K562 (cell line): ENCODE measurements around the gene MKLN1. TPM values are rescaled to one million over a fixed set of nuclear protein-coding genes. Genes with fewer than 3 reads are reported as not detected.

Experiments
- ATAC-seq: fragments of 200-7000 bp; cut with Tn5 transposase; 3 replicates; pipeline ENCODE4 v1.9.1; 2020; ENCODE audit warnings: moderate library complexity
- BruUV-seq: library from RNA; stranded (reverse); fragments of 400-500 nt; replicated peaks from 2 replicates; lab custom pipeline; 2021; lab: Mats Ljungman, UMichigan
- CTCF ChIA-PET: fragments of 300-600 bp; formaldehyde crosslinking; extraction: SDS; loops from one replicate; lab custom pipeline; 2021; ENCODE audit warnings: low intra/inter-chr PET ratio; lab: Yijun Ruan, JAX
- POLR2A ChIA-PET: fragments of 300-600, 350-650 bp; sonication (Branson Sonifier 250); formaldehyde crosslinking; extraction: SDS; loops from one replicate; lab custom pipeline; 2021; ENCODE audit warnings: antibody characterized with exemption, inconsistent platforms; lab: Yijun Ruan, JAX
- DNase-seq, 4 experiments: peaks; one replicate each; pipeline versions ENCODE4 v3.0.0 to v3.0.0-alpha.2; 2011 to 2018; ENCODE audit warnings: low spot score in 3 of 4, mixed read lengths in 3 of 4; ENCODE audit errors: extremely low read depth in 1 of 4
- FAIRE-seq: peaks from 2 replicates; lab custom pipeline; 2011; peaks lifted over from hg19 to GRCh38; lab: Jason Lieb, UNC
- H2AFZ ChIP-seq: 2 replicates; pipeline ENCODE4 v1.6.0; 2011; ENCODE audit warnings: low read depth, low read length, control low read depth, inconsistent platforms
- H3K27ac ChIP-seq: fragments of 200-600 bp; 3 replicates; pipeline ENCODE4 v1.8.0; 2011; ENCODE audit warnings: low read depth, mild to moderate bottlenecking, control low read depth, inconsistent platforms, low read length, moderate library complexity, mixed read lengths; ENCODE audit errors: extremely low read depth
- H3K27me3 ChIP-seq, 2 experiments: fragments of 300-600 bp in 1 of 2; 2 replicates in 1 of 2; 3 replicates in 1 of 2; pipeline versions ENCODE4 v1.6.0 to v1.8.0; 2011; ENCODE audit warnings: inconsistent platforms in 2 of 2, low read length in 2 of 2, mild to moderate bottlenecking in 1 of 2, mixed read lengths in 1 of 2, moderate library complexity in 1 of 2; ENCODE audit not compliant: control insufficient read depth in 2 of 2, insufficient read depth in 2 of 2
- H3K36me3 ChIP-seq: fragments of 300-600 bp; 3 replicates; pipeline ENCODE4 v1.8.0; 2011; ENCODE audit warnings: mild to moderate bottlenecking, low read length, inconsistent platforms; ENCODE audit not compliant: control insufficient read depth, insufficient read depth
- H3K4me1 ChIP-seq, 2 experiments: fragments of 200-600 bp in 1 of 2; replicated peaks in 1 of 2; 2 replicates in 1 of 2; 3 replicates in 1 of 2; pipeline versions ENCODE4 v1.5.1 to v1.8.0; 2011; ENCODE audit warnings: inconsistent platforms in 2 of 2, low read length in 2 of 2, mild to moderate bottlenecking in 1 of 2, mixed read lengths in 1 of 2, moderate library complexity in 1 of 2; ENCODE audit not compliant: control insufficient read depth in 2 of 2, insufficient read depth in 2 of 2
- H3K4me2 ChIP-seq: 2 replicates; pipeline ENCODE4 v1.6.1; 2011; ENCODE audit warnings: low read length, control low read depth, inconsistent platforms, mixed read lengths; ENCODE audit not compliant: insufficient read depth
- H3K4me3 ChIP-seq: fragments of 200-600 bp; sonication (generic), shearing (Covaris generic); 2 replicates; pipeline ENCODE4 v1.5.1; 2016; ENCODE audit warnings: control low read depth, inconsistent platforms
- H3K79me2 ChIP-seq: fragments of 200-600 bp; 3 replicates; pipeline ENCODE4 v1.8.0; 2011; ENCODE audit warnings: low read length, inconsistent platforms; ENCODE audit not compliant: control insufficient read depth, insufficient read depth
- H3K9ac ChIP-seq, 2 experiments: 2 replicates each; pipeline versions ENCODE4 v1.6.0 to v1.6.1; 2011; ENCODE audit warnings: low read depth in 2 of 2, low read length in 2 of 2, control low read depth in 1 of 2, inconsistent platforms in 1 of 2, mild to moderate bottlenecking in 1 of 2, mixed read lengths in 1 of 2; ENCODE audit not compliant: insufficient read depth in 1 of 2
- H3K9me1 ChIP-seq: one replicate; pipeline ENCODE4 v1.6.0; 2011; ENCODE audit warnings: inconsistent platforms, mild to moderate bottlenecking, low read length, moderate library complexity; ENCODE audit not compliant: control insufficient read depth, insufficient read depth
- H3K9me3 ChIP-seq: replicated peaks from 2 replicates; pipeline ENCODE4 v1.5.1; 2011; ENCODE audit warnings: low read depth, low read length, inconsistent platforms; ENCODE audit not compliant: control insufficient read depth, insufficient read depth
- H4K20me1 ChIP-seq: replicated peaks from 2 replicates; pipeline ENCODE4 v1.6.1; 2011; ENCODE audit warnings: low read length, inconsistent platforms, mixed read lengths; ENCODE audit not compliant: control insufficient read depth, insufficient read depth
- BCOR ChIP-seq: fragments of 450-650 bp; IDR thresholded peaks from 2 replicates; pipeline ENCODE4 v1.6.1; 2016
- C11orf30 ChIP-seq: fragments of 450-650 bp; IDR thresholded peaks from 2 replicates; pipeline ENCODE4 v1.6.1; 2016; ENCODE audit warnings: low read depth, mild to moderate bottlenecking
- FOSL1 ChIP-seq: fragments of 200-800 bp; sonication (Bioruptor generic); conservative IDR thresholded peaks from 2 replicates; pipeline ENCODE4 v1.6.1; 2016; ENCODE audit warnings: missing genetic modification characterization, missing compliant biosample characterization
- HINFP ChIP-seq: fragments of 450-650 bp; conservative IDR thresholded peaks from 2 replicates; pipeline ENCODE4 v1.6.1; 2016; ENCODE audit warnings: missing genetic modification characterization, low read depth, mild to moderate bottlenecking, control low read depth, missing compliant biosample characterization
- MAFG ChIP-seq: fragments of 450-650 bp; conservative IDR thresholded peaks from 2 replicates; pipeline ENCODE4 v1.6.1; 2016; ENCODE audit warnings: missing genetic modification characterization, missing compliant biosample characterization
- NR4A1 ChIP-seq, 2 experiments: fragments of 250-450 bp in 1 of 2; fragments of 450-650 bp in 1 of 2; sonication (Bioruptor Pico) in 1 of 2; IDR thresholded peaks; 2 replicates each; pipeline versions ENCODE4 v1.4.0 to v1.6.1; 2016 to 2020; ENCODE audit warnings: mild to moderate bottlenecking in 2 of 2, missing compliant biosample characterization in 1 of 2, missing genetic modification characterization in 1 of 2, moderate library complexity in 1 of 2
- SAFB2 ChIP-seq: fragments of 200-400 bp; formaldehyde crosslinking; IDR thresholded peaks from 2 replicates; pipeline ENCODE4 v1.6.1; 2018; ENCODE audit warnings: borderline replicate concordance, low read length, low read depth, moderate library complexity; ENCODE audit not compliant: severe bottlenecking
- SMARCE1 ChIP-seq: fragments of 450-650 bp; IDR thresholded peaks from 2 replicates; pipeline ENCODE4 v1.7.1; 2016; ENCODE audit warnings: mild to moderate bottlenecking
- TEAD1 ChIP-seq, 2 experiments: fragments of 450-650 bp in 1 of 2; sonication (generic) in 1 of 2; formaldehyde crosslinking; IDR thresholded peaks; 2 replicates each; pipeline versions ENCODE4 v1.4.0 to v1.8.0; 2020 to 2022; ENCODE audit warnings: mild to moderate bottlenecking in 2 of 2, missing genetic modification reagents in 1 of 2
- ZNF316 ChIP-seq: fragments of 450-650 bp; IDR thresholded peaks from 2 replicates; pipeline ENCODE4 v1.6.1; 2016
- WGBS: fragments of 100-300 bp; shearing (Covaris generic); methylation state at CpG from one replicate; pipeline ENCODE4 v1.1.6; 2016; ENCODE audit warnings: low coverage, mixed read lengths; ENCODE audit not compliant: insufficient coverage; ENCODE audit errors: missing lambda C conversion rate; 5-methylcytosine and 5-hydroxymethylcytosine counted together
- in situ Hi-C: fragments of 300-500 bp; cut with MboI; formaldehyde crosslinking; loops from 4 replicates; pipeline ENCODE4 v1.15.0; 2018; ENCODE audit warnings: inconsistent platforms, mixed read lengths
- intact Hi-C: fragments of 100-400 bp; cut with micrococcal nuclease; formaldehyde crosslinking; loops from 2 replicates; pipeline ENCODE4 v1.14.2; 2022
- polyA plus RNA-seq, 8 experiments: library from polyadenylated mRNA; depleted of rRNA in 4 of 8; stranded (reverse) in 5 of 8; unstranded in 3 of 8; fragments of >200 nt; fragmentation: Nextera tagmentation in 2 of 8; fragmentation: Illumina TruSeq in 1 of 8; extraction: Ambion mirVana in 2 of 8; extraction: Trizol in 1 of 8; gene quantifications; 2 replicates each; pipeline versions ENCODE4 v1.2.1 to v1.2.3, GENCODE V29; 2011 to 2014; ENCODE audit warnings: inconsistent platforms in 1 of 8, missing spikeins in 1 of 8
- total RNA-seq, 7 experiments: library from RNA; depleted of rRNA in 6 of 7; stranded (reverse); fragments of >200 nt in 6 of 7; fragmentation: Illumina TruSeq in 2 of 7; extraction: Trizol in 2 of 7; gene quantifications; 2 replicates each; pipeline versions ENCODE4 v1.2.1 to v1.2.3, GENCODE V29; 2011 to 2021; ENCODE audit warnings: low replicate concordance in 1 of 7

The MKLN1 gene
- total and polyA plus RNA-seq, 9 of the 15 experiments (the other 6 are each of a cell fraction or from before 2014, with no cell fraction given) = 18.6 to 80.4 (median 56.0) TPM

DNA sequence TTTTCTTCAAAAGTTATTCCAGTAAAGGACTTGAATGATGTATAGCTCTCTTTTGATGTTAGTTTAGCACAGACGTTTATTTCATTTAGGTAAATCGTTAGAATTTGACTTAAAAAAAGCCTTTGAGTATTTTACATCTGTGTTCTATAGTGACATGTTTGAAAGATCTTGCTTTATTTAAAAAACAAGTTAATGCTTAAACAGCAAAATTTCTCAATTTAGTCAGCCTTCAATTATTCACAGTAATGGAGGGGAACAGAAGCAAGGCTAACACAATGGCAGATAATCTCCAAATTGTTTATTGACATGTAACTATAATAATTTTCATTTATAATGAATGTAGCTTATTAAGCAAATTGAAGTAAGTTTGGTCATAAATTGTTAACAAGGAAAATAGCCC is 63.5 kb downstream of the MKLN1 start:
- Histone ChIP-seq H3K4me2 (no peak overlapping the region), H3K9ac (no peak overlapping the region), H3K9me3 (no peaks in the 10 kb centered on the region), H3K27me3 (no peaks in the 10 kb centered on the region), H2AFZ (no peak overlapping the region), H4K20me1 (no peaks in the 10 kb centered on the region), H3K27ac (no peak overlapping the region), H3K4me1 (no peaks in the 10 kb centered on the region), H3K4me3 (no peak overlapping the region), H3K9me1 (no peaks in the 10 kb centered on the region), H3K36me3 (peaks cover 12% of the 10 kb centered on the region; the same call in 2 of the 3 replicates), H3K79me2 (peaks cover 14% of the 10 kb centered on the region; the same call in 2 of the 3 replicates)
- BruUV-seq = no TSS peak
- intact Hi-C loops = no loop called here
- ChIA-PET POLR2A (interaction anchor here (0.6 to 1.3 kb wide), 5 partner anchors 10 to 506 kb away, joined by 3 to 6 read pairs (median 4); partner anchors contain the start of gene MKLN1), CTCF (no interaction called here)
- TF ChIP-seq MAFG (tag) (peak; percentile 37; the same call in 1 of the 2 replicates), ZNF316 (peak; percentile 84), SMARCE1 (no peak), FOSL1 (tag) (no peak), TEAD1 (CRISPR knock-in tag; IDR thresholded peaks at IDR 0.05) (no peak), C11orf30 (peak; percentile 72; the same call in 1 of the 2 replicates), SAFB2 (no peak), HINFP (tag) (no peak), NR4A1 (CRISPR knock-in tag; IDR thresholded peaks at IDR 0.05) (no peak), NR4A1 (tag; IDR thresholded peaks at IDR 0.05) (no peak), BCOR (no peak)
- 77% methylated on average over 2 of the region's 2 CpGs for WGBS
- DNase-seq = no peak
- no peak for ATAC-seq
- FAIRE-seq = no peak
- in situ Hi-C loops = no loop called here
